IPS-15b (cell line): ENCODE measurements around the gene LRRC75A.

Source experiments
- H3K27me3 ChIP-seq: one replicate; pipeline ENCODE4 v1.6.1; 2013; ENCODE audit warnings: low read length; ENCODE audit not compliant: control insufficient read depth, insufficient read depth
- H3K36me3 ChIP-seq: one replicate; pipeline ENCODE4 v1.6.1; 2013; ENCODE audit warnings: low read length; ENCODE audit not compliant: control insufficient read depth, insufficient read depth
- H3K4me1 ChIP-seq: one replicate; pipeline ENCODE4 v1.6.1; 2013; ENCODE audit warnings: mild to moderate bottlenecking, low read length; ENCODE audit not compliant: control insufficient read depth, insufficient read depth
- H3K4me3 ChIP-seq: one replicate; pipeline ENCODE4 v1.5.1; 2013; ENCODE audit warnings: low read depth, low read length
- H3K9ac ChIP-seq: one replicate; pipeline ENCODE4 v1.6.1; 2013; ENCODE audit warnings: low read depth, mild to moderate bottlenecking, low read length
- H3K9me3 ChIP-seq: one replicate; pipeline ENCODE4 v1.6.1; 2013; ENCODE audit warnings: mild to moderate bottlenecking, low read length; ENCODE audit not compliant: control insufficient read depth, insufficient read depth

Gene LRRC75A

GRCh38 chr17:16491131-16491702, 776 bp downstream of the LRRC75A start:
- peak overlapping the region; percentile 65 for H3K4me3 ChIP-seq
- no peaks in the 10 kb centered on the region for H3K36me3 ChIP-seq
- no peak overlapping the region for H3K9ac ChIP-seq
- H3K9me3 ChIP-seq = no peaks in the 10 kb centered on the region
- peaks cover 20% of the 10 kb centered on the region for H3K27me3 ChIP-seq
- H3K4me1 ChIP-seq = peaks cover 18% of the 10 kb centered on the region

- H3K4me3 ChIP-seq = no peak overlapping the region
- peaks cover 20% of the 10 kb centered on the region for H3K27me3 ChIP-seq
- H3K9me3 ChIP-seq = no peaks in the 10 kb centered on the region
- H3K36me3 ChIP-seq = no peaks in the 10 kb centered on the region
- peaks cover 32% of the 10 kb centered on the region for H3K4me1 ChIP-seq
- no peak overlapping the region for H3K9ac ChIP-seq
These were observed 2.6 kb downstream of the LRRC75A start for GRCh38 chr17:16489431-16489830.

- Histone ChIP-seq H3K36me3 (no peaks in the 10 kb centered on the region), H3K27me3 (peaks cover 17% of the 10 kb centered on the region)
These were observed 3.0 kb downstream of the LRRC75A start for GRCh38 chr17:16488968-16489337.

GRCh38 chr17:16488186-16488967, 3.6 kb downstream of the LRRC75A start:
- Histone ChIP-seq H3K36me3 (no peaks in the 10 kb centered on the region), H3K4me3 (no peak overlapping the region), H3K4me1 (peaks cover 32% of the 10 kb centered on the region), H3K9me3 (no peaks in the 10 kb centered on the region), H3K9ac (no peak overlapping the region), H3K27me3 (peaks cover 14% of the 10 kb centered on the region)

More at GRCh38 chr17:16488968-16489337, 3.0 kb downstream of the LRRC75A start:
- Histone ChIP-seq H3K4me1 (peaks cover 32% of the 10 kb centered on the region), H3K9me3 (no peaks in the 10 kb centered on the region), H3K9ac (no peak overlapping the region), H3K4me3 (no peak overlapping the region)

- H3K4me1 ChIP-seq = peaks cover 30% of the 10 kb centered on the region
- H3K9me3 ChIP-seq = no peaks in the 10 kb centered on the region
- no peak overlapping the region for H3K4me3 ChIP-seq
These were observed 5.4 kb downstream of the LRRC75A start for GRCh38 chr17:16486373-16487250.

DNA sequence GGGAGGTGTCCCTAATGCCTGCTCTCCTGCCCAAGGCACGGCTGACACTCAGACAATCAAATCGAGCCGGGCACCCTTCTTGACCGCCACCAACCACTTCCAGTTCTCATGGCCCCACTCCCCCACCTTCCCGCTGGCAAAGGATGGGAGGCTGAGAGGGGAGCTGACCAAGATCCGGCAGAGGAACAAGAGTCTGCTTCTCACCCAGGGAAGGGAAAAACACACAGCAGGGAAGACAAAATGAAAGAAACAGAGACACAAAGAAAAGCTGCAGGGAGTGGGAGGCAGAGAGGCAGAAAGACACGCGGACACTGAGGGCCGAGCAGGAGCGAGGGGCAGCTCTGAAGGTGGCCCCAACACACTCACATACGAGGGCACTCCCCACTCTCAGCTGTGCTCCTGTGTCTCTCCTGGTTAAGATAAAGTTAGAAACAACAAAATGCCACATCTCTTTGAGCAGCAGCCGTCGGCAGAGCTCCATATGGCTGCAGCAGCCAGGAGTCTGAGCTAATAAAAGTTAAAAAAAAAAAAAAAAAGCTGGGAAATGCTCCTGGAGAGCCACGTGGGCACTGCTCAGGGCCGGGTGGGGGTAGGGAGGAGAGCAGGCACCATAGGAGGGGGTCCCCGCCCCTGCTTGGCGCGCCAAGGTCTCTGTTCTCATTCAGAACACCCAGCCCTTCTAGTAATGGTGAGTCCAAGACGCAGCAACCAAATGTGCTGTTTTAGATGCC, 7.4 kb downstream of the LRRC75A start:
- Histone ChIP-seq H3K27me3 (no peaks in the 10 kb centered on the region), H3K4me3 (peak overlapping the region; percentile 40), H3K36me3 (peaks cover 2% of the 10 kb centered on the region), H3K9me3 (no peaks in the 10 kb centered on the region), H3K4me1 (peaks cover 25% of the 10 kb centered on the region), H3K9ac (peak overlapping the region; percentile 41)

More at GRCh38 chr17:16486373-16487250, 5.4 kb downstream of the LRRC75A start:
- peaks cover 2% of the 10 kb centered on the region for H3K36me3 ChIP-seq
- peaks cover 12% of the 10 kb centered on the region for H3K27me3 ChIP-seq
- H3K9ac ChIP-seq = peak overlapping the region; percentile 8

DNA sequence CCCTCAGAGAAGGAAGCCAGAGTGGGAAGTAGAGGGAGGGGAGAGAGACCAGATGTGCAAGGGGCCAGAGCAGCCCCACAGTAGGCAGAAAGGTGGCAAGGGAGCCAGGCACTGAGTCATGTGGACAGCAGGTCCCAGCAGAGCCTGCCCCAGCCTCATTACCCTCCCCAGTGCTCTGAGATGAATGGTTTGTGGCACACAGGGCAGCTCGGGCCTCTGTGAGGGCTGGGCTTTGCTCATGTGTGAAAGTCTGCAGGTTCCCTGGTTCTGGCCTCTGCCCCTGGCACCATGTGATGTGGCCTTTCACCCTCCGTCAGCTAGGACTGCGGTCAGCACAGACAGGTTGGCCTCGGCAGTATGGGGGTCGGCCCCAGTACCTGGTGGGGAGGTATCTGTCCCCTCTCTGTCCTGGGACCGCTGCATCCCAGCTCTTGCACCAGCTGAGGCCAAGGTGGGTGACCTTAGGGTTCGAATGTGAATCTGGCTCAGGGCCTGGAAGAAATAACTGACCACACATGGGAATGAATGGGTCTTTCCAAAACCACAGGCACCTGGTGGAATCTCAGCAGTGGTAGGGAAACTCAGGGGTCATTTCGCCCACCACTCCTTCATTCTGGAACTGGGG, 8.9 kb downstream of the LRRC75A start:
- no peak overlapping the region for H3K4me3 ChIP-seq
- H3K9me3 ChIP-seq = no peaks in the 10 kb centered on the region
- H3K36me3 ChIP-seq = peaks cover 2% of the 10 kb centered on the region
- H3K27me3 ChIP-seq = no peaks in the 10 kb centered on the region
- H3K4me1 ChIP-seq = peaks cover 23% of the 10 kb centered on the region
- H3K9ac ChIP-seq = no peak overlapping the region

DNA sequence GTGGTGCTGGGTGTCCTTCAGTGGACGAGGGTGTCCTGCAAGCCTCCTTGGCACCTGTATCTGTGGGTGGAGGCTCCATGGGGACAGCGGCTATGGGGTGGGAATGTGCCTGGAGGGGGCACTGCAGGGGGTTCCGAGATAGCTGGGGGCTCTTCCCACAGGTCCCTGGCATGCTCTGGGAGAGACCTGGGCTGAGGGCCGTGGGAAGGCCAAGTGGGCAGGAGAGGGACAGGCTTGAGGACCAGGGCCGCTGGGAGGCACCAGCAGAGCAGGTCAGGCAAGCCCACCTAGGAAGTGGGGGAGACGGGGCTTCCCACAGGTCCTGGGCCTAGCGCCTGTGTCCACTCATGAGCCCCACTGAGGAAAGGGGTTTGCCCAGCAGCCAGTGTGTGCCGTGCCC, 9.7 kb downstream of the LRRC75A start:
- peaks cover 25% of the 10 kb centered on the region for H3K4me1 ChIP-seq
- H3K9ac ChIP-seq = no peak overlapping the region
- peaks cover 2% of the 10 kb centered on the region for H3K36me3 ChIP-seq
- no peak overlapping the region for H3K4me3 ChIP-seq
- no peaks in the 10 kb centered on the region for H3K27me3 ChIP-seq
- no peaks in the 10 kb centered on the region for H3K9me3 ChIP-seq

GRCh38 chr17:16480995-16481394, 11.0 kb downstream of the LRRC75A start:
- H3K4me1 ChIP-seq = peaks cover 18% of the 10 kb centered on the region

DNA sequence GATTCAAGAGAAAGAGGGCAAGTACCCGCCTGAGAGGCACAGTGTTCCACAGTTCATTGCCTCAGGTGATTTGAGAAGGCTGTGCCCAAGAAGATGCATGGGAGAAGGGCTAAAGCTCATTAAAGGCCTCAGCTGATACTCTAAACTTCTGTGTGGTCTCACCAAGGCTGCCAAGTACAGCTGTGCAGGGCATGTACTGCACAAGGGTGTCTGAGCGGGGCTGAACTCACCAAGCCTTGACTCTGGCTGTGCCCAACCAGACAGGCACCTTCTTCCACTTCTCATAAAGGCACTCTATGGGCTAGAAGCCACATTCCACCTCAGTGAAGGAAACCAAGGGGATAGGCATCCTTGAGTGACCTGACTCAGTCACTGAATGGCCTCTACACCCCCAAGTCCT, 12.7 kb downstream of the LRRC75A start:
- Histone ChIP-seq H3K9ac (no peak overlapping the region), H3K4me1 (peaks cover 4% of the 10 kb centered on the region), H3K9me3 (no peaks in the 10 kb centered on the region), H3K27me3 (no peaks in the 10 kb centered on the region), H3K36me3 (peaks cover 2% of the 10 kb centered on the region), H3K4me3 (no peak overlapping the region)

More at GRCh38 chr17:16480995-16481394, 11.0 kb downstream of the LRRC75A start:
- peaks cover 2% of the 10 kb centered on the region for H3K36me3 ChIP-seq
- no peak overlapping the region for H3K4me3 ChIP-seq
- H3K9ac ChIP-seq = no peak overlapping the region
- H3K9me3 ChIP-seq = no peaks in the 10 kb centered on the region
- no peaks in the 10 kb centered on the region for H3K27me3 ChIP-seq

DNA sequence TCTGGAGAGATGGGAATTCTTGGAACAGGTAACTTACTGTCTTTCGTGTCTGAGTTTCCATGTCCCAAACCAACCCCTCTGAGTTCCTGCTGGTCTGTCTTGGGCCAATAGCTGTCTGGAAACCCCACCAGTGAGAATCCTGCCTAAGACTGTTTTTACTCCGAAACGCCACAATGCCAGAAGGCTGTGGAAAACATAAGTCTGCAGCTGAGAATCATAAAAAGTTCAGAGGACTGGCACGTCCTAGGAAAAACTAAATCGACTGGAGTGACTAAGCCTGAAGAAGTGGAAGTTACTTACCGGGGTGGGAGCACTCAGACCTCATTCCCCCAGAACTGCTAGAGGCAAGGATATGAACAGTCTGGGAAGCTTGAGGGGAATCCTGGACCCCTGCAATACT, 13.3 kb downstream of the LRRC75A start:
- no peak overlapping the region for H3K4me3 ChIP-seq
- no peak overlapping the region for H3K9ac ChIP-seq
- no peaks in the 10 kb centered on the region for H3K9me3 ChIP-seq
- no peaks in the 10 kb centered on the region for H3K27me3 ChIP-seq
- peaks cover 2% of the 10 kb centered on the region for H3K36me3 ChIP-seq
- peaks cover 4% of the 10 kb centered on the region for H3K4me1 ChIP-seq
